GM18526 (cell line): ENCODE data around the gene FN3K.

Experiments
- POLR2A ChIP-seq: IDR thresholded peaks from 3 replicates; pipeline ENCODE4 v1.6.1; 2011; ENCODE audit not compliant: insufficient read length; ENCODE audit errors: extremely low read depth

The FN3K gene

GRCh38 chr17:82750241-82750908 lies 15.0 kb downstream of the FN3K start:
- TF ChIP-seq POLR2A = no peak

GRCh38 chr17:82751171-82751570 lies 15.8 kb downstream of the FN3K start:
- TF ChIP-seq POLR2A = no peak

DNA sequence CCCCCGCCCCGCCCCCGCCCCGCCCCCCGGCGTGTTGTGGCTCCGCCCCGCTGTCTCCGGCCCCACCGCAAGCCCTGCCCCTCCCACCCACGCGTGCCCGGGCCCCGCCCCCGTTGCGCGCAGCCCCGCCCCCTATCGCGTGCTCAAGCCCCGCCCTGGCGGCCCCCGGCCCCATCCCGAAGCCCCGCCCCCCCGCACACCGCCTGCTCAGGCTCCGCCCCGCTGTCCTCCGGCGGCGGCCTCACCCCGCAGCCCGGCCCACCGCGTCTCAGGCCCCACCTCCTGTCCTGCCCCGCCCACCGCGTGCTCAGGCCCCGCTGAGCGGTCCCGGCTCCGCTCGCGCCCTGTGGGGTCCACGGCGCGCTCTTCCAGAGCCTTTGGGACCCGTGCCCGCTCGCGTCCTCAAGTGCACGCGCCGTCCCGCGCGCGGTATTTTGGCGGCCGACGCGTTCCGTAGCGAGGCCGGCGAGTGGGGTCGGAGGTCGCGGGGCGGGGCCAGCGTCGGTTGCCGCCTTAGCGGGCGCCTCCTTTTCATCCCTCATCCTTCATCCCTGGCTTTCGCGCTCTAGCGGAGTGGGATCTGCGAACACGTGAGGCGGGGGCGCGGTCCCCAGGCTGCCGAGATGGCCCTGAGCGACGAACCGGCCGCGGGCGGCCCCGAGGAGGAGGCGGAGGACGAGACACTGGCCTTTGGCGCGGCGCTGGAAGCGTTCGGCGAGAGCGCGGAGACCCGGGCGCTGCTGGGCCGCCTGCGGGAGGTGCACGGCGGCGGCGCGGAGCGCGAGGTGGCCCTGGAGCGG lies 16.4 kb downstream of the FN3K start, which contains the start of gene TBCD:
Gene TBCD, plus strand, starts transcription at position 495 of the 800 bp plus-strand sequence. Its CDS starts 129 bp downstream, at position 624.
- TF ChIP-seq POLR2A = no peak

- no peak for TF ChIP-seq POLR2A
These were observed 17.2 kb downstream of the FN3K start for GRCh38 chr17:82752371-82753200.

GRCh38 chr17:82753201-82753464 lies 17.7 kb downstream of the FN3K start:
- no peak for TF ChIP-seq POLR2A

- TF ChIP-seq POLR2A = no peak
These were observed 19.1 kb downstream of the FN3K start for GRCh38 chr17:82754297-82755208.

DNA sequence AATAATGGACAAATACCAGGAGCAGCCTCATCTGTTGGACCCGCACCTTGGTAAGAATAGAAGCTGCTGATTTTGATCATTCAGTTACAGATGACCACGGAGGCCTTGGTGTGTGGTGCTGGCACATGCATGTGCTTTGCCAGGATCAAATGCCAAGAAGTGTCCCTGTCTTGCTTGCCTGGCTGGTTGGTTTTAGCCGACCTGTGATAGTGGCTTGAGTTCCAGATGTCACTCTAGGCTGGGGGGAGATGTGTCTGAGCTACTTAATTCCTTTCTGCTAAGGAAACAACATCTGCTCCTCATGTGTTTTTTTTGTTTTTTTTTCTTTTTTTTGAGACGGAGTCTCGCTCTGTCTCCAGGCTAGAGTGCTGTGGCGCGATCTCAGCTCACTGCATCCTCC lies 20.8 kb downstream of the FN3K start:
- TF ChIP-seq POLR2A = no peak

GRCh38 chr17:82765371-82765770 lies 30.0 kb downstream of the FN3K start:
- TF ChIP-seq POLR2A = no peak

GRCh38 chr17:82767041-82767754 lies 31.8 kb downstream of the FN3K start:
- TF ChIP-seq POLR2A = no peak

- TF ChIP-seq POLR2A = no peak
These were observed 33.6 kb downstream of the FN3K start for GRCh38 chr17:82769041-82769440.

DNA sequence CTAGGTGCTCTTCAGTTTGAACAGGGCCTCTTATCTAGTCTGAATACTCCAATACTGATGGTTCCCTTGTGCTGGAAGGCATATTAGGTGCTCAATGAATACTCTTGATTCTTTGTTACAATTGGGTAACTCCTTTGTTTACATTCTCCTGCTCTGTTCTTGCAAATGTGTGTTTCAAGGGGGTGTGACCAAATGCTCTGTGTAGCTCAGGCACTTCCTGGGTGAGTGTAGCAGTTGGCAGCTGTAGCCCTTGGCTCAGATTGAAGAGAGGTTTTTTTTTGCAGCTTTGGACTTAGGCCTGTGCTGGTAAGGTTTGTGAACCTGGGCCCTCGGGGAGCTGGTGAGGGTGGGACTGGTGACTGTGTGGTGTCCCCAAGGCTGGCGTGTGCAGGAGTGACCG lies 36.6 kb downstream of the FN3K start:
- no peak for TF ChIP-seq POLR2A

DNA sequence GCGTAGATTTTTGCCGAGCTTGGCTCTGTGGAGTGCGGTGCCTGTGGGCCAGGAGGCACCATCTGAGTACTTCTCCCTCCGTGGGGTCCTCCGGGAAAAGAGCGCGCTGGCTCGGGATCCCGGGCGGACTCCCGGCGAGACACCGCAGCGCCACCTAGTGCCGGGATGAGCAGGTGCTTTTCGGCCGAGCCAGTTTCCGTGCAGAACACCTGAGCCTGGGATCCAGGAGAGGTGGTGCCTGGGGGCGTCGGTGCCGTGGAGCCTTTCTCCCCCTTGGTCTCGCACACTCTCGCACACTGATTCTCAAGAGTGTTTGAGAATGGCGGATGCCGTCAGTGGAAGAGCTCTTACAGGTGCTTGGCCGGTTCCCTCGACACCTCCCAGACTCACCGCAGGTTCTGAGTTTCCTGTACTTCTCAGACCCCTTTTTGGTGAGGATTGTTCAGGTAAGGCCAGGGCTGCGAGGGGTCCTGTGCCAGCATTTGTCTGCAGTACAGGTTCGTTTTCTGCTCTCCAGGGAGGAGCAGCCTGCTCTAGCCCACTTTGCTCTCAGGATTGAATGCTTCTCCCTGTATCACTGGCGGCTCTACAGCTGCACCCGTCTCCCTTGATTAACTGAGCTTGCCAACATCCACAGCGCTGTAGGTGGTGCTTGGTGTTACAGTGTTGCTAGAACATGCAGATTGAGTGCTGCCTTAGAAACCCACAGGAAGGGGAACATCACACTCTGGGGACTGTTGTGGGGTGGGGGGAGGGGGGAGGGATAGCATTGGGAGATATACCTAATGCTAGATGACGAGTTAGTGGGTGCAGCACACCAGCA lies 39.8 kb downstream of the FN3K start:
- TF ChIP-seq POLR2A = no peak

- TF ChIP-seq POLR2A = no peak
These were observed 41.0 kb downstream of the FN3K start for GRCh38 chr17:82776454-82776853.
